ENCODE results near the gene FGFR2. TPM values are rescaled to one million over a fixed set of nuclear protein-coding genes. Genes with fewer than 3 reads are reported as not detected.

FGFR2 gene
- total RNA-seq, 4 donors from 2014 or later = 65.6 to 149 (median 122) TPM

- H3K36me3 ChIP-seq = no peaks in the 10 kb centered on the region
- H3K27ac ChIP-seq = no peak overlapping the region
- no peaks in the 10 kb centered on the region for H3K27me3 ChIP-seq
- no peak overlapping the region for H3K4me3 ChIP-seq (replicated peaks in 1 of 3)
- TF ChIP-seq, protein P1, sequence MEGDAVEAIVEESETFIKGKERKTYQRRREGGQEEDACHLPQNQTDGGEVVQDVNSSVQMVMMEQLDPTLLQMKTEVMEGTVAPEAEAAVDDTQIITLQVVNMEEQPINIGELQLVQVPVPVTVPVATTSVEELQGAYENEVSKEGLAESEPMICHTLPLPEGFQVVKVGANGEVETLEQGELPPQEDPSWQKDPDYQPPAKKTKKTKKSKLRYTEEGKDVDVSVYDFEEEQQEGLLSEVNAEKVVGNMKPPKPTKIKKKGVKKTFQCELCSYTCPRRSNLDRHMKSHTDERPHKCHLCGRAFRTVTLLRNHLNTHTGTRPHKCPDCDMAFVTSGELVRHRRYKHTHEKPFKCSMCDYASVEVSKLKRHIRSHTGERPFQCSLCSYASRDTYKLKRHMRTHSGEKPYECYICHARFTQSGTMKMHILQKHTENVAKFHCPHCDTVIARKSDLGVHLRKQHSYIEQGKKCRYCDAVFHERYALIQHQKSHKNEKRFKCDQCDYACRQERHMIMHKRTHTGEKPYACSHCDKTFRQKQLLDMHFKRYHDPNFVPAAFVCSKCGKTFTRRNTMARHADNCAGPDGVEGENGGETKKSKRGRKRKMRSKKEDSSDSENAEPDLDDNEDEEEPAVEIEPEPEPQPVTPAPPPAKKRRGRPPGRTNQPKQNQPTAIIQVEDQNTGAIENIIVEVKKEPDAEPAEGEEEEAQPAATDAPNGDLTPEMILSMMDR (IDR thresholded peaks at IDR 0.05) = no peak
- no peak for TF ChIP-seq POLR2A (IDR thresholded peaks at IDR 0.05)
- H3K4me1 ChIP-seq = no peaks in the 10 kb centered on the region
- 94 to 97% methylated on average over 3 of the region's 3 CpGs for whole genome bisulfite sequencing, 2 donors
- DNase-seq = no peak
- intact Hi-C loops (cut with DNase I) = no loop called here
- H3K9me3 ChIP-seq = no peaks in the 10 kb centered on the region
Measured at GRCh38 chr10:121460733-121461132, 137.5 kb downstream of the FGFR2 start.

GRCh38 chr10:121459622-121460453 is 138.4 kb downstream of the FGFR2 start:
- WGBS, 2 donors = 73 to 81% methylated on average over 17 of the region's 17 CpGs
- no peaks in the 10 kb centered on the region for H3K4me1 ChIP-seq
- DNase-seq = no peak
- no peak overlapping the region for H3K27ac ChIP-seq
- no peaks in the 10 kb centered on the region for H3K9me3 ChIP-seq
- no peaks in the 10 kb centered on the region for H3K36me3 ChIP-seq
- H3K4me3 ChIP-seq (replicated peaks in 1 of 3) = no peak overlapping the region
- intact Hi-C loops (cut with DNase I) = no loop called here
- no peaks in the 10 kb centered on the region for H3K27me3 ChIP-seq
- TF ChIP-seq, protein P1 (IDR thresholded peaks at IDR 0.05) = no peak
- no peak for TF ChIP-seq POLR2A (IDR thresholded peaks at IDR 0.05)

DNA sequence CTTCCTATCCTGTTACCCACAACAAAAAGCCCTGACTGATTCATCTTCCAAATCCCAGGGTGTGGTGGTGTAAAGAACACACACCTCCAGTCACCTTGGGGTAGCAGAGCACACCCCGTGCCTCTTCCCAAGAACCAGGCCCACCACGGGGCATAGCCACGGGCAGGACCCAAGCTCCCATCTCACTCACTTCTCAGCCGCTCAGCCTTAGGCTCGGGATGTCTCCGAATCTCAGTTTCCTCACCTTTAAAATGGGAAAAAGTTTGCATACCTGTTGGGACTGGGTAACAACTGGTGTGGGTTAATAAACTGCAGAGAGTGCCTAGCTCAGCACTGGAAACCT is 139.0 kb downstream of the FGFR2 start:
- H3K36me3 ChIP-seq = no peaks in the 10 kb centered on the region
- H3K27ac ChIP-seq = no peak overlapping the region
- 98 to 99% methylated on average over 6 of the region's 6 CpGs for WGBS, 2 donors
- intact Hi-C loops (cut with DNase I) = no loop called here
- H3K9me3 ChIP-seq = no peaks in the 10 kb centered on the region
- no peak for TF ChIP-seq POLR2A (IDR thresholded peaks at IDR 0.05)
- TF ChIP-seq, protein P1 (IDR thresholded peaks at IDR 0.05) = no peak
- no peak overlapping the region for H3K4me3 ChIP-seq (replicated peaks in 1 of 3)
- H3K4me1 ChIP-seq = no peaks in the 10 kb centered on the region
- no peak for DNase-seq
- no peaks in the 10 kb centered on the region for H3K27me3 ChIP-seq

DNA sequence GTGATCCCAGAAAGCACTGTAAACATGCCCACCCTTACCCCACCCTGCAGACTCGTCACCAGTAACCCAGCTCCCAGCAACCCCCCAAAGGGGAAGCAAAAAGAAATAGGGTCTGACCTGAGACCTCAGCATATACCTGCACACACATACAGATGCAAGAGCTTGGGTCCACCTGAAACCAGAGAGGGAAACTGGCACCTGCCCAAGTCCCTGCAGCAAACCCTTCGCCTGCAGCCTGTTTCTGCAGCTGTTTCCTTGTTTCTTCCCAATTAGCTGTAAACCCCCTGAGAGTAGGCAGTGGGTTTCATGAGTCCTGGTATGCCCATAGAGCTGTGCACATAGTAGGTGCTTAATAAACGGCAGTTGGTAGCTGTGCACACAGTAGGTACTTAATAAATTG is 140.5 kb downstream of the FGFR2 start:
- Histone ChIP-seq H3K4me3 (replicated peaks in 1 of 3) (no peak overlapping the region), H3K27ac (no peak overlapping the region), H3K27me3 (no peaks in the 10 kb centered on the region), H3K36me3 (no peaks in the 10 kb centered on the region), H3K4me1 (no peaks in the 10 kb centered on the region), H3K9me3 (no peaks in the 10 kb centered on the region)
- intact Hi-C loops (cut with DNase I) = no loop called here
- 78 to 91% methylated on average over 1 to 3 of the region's 3 CpGs for WGBS, 2 donors
- TF ChIP-seq POLR2A (IDR thresholded peaks at IDR 0.05) = no peak
- TF ChIP-seq, protein P1 (IDR thresholded peaks at IDR 0.05) = no peak
- DNase-seq = no peak

DNA sequence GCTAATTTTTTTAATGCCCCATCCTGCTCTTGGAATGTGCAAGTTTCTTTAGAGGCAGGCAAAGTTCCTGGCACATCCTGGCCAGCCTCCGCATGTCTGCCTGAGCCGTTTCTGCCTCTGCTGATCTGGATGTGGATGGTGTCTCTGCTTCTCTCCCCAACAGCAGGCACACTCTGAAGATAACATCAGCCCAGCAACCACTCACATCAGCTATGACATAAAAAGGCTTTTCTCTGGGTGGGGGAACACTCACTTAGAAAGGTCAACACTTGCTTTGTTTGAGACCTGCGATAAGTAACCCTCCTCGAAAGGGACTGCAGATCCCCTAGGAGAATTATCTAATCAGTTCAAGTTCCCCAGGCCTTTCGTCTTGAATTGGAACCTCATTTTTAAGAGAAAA is 142.9 kb downstream of the FGFR2 start:
- Histone ChIP-seq H3K27ac (no peak overlapping the region), H3K9me3 (no peaks in the 10 kb centered on the region), H3K4me1 (peaks cover 3 to 4% of the 10 kb centered on the region in 2 donors), H3K27me3 (no peaks in the 10 kb centered on the region), H3K36me3 (no peaks in the 10 kb centered on the region), H3K4me3 (replicated peaks in 1 of 3) (no peak overlapping the region)
- intact Hi-C loops (cut with DNase I) = no loop called here
- no peak for DNase-seq
- no peak for TF ChIP-seq POLR2A (IDR thresholded peaks at IDR 0.05)
- TF ChIP-seq, protein P1 (IDR thresholded peaks at IDR 0.05) = no peak
- WGBS, 2 donors = 76 to 86% methylated on average over 5 of the region's 5 CpGs

All from thyroid gland (tissue), 4 donors.